HCT116 (cell line): ENCODE measurements around the gene ACVRL1. TPM values are rescaled to one million over a fixed set of nuclear protein-coding genes. Genes with fewer than 3 reads are reported as not detected.

Experiments used
- ATAC-seq: fragments of 200-7000 bp; cut with Tn5 transposase; 2 replicates; pipeline ENCODE4 v1.9.1; 2020; ENCODE audit warnings: mild to moderate bottlenecking, moderate library complexity
- BruUV-seq: library from RNA; stranded (reverse); fragments of 400-500 nt; replicated peaks from 2 replicates; lab custom pipeline; 2021; lab: Mats Ljungman, UMichigan
- CTCF ChIA-PET: fragments of 300-600 bp; sonication (Branson Sonifier 250); formaldehyde crosslinking; loops from one replicate; lab custom pipeline; 2021; ENCODE audit warnings: antibody characterized with exemption; lab: Charles Lee
- POLR2A ChIA-PET: fragments of 300-600, 350-600 bp; sonication (Branson Sonifier 250); formaldehyde crosslinking; loops from one replicate; lab custom pipeline; 2021; ENCODE audit warnings: antibody characterized with exemption; lab: Charles Lee
- RAD21 ChIA-PET, 2 experiments: fragments of 300-600 bp; sonication (Branson Sonifier 250); formaldehyde crosslinking; loops; one replicate each; lab custom pipeline; 2023; ENCODE audit warnings: low total read pairs in 2 of 2; ENCODE audit not compliant: uncharacterized antibody in 2 of 2, unreplicated experiment in 2 of 2, low non-redundant PET in 1 of 2; lab: Charles Lee
- DNase-seq: peaks from one replicate; pipeline ENCODE4 v3.0.0-alpha.2; 2010; ENCODE audit warnings: low read depth, low spot score
- H2AFZ ChIP-seq: fragments of 200-600 bp; shearing (Covaris generic), sonication (generic); 2 replicates; pipeline ENCODE4 v1.6.1; 2017; ENCODE audit warnings: low read depth, mixed run types, mixed read lengths, antibody characterized with exemption, low read length; ENCODE audit not compliant: poor library complexity, severe bottlenecking
- H3K27ac ChIP-seq: 2 replicates; pipeline ENCODE4 v1.5.1; 2012; ENCODE audit warnings: low read depth, low read length
- H3K27me3 ChIP-seq: fragments of 200-600 bp; sonication (generic); 2 replicates; pipeline ENCODE4 v1.6.1; 2016; ENCODE audit warnings: mixed run types, low read length, mixed read lengths; ENCODE audit not compliant: insufficient read depth
- H3K36me3 ChIP-seq, 2 experiments: fragments of 200-500 bp in 1 of 2; fragments of 200-600 bp in 1 of 2; sonication (Bioruptor generic) in 1 of 2; sonication (generic) in 1 of 2; 2 replicates each; pipeline versions ENCODE4 v1.5.1 to v1.6.1; 2014 to 2016; ENCODE audit warnings: low read length in 2 of 2, inconsistent platforms in 1 of 2, mixed read lengths in 1 of 2, mixed run types in 1 of 2; ENCODE audit not compliant: insufficient read depth in 2 of 2, control insufficient read depth in 1 of 2
- H3K4me1 ChIP-seq, 2 experiments: fragments of 200-600 bp in 1 of 2; sonication (generic) in 1 of 2; 2 replicates each; pipeline versions ENCODE4 v1.5.1 to v1.6.1; 2012 to 2017; ENCODE audit warnings: low read length in 2 of 2, inconsistent platforms in 1 of 2, mild to moderate bottlenecking in 1 of 2, mixed read lengths in 1 of 2, mixed run types in 1 of 2, moderate library complexity in 1 of 2; ENCODE audit not compliant: insufficient read depth in 2 of 2, control insufficient read depth in 1 of 2
- H3K4me2 ChIP-seq: fragments of 200-600 bp; sonication (generic); 2 replicates; pipeline ENCODE4 v1.6.1; 2017; ENCODE audit warnings: mixed run types, low read length, mixed read lengths
- H3K4me3 ChIP-seq, 2 experiments: fragments of 200-600 bp in 1 of 2; sonication (generic) in 1 of 2; replicated peaks in 1 of 2; 2 replicates each; pipeline ENCODE4 v1.5.1; 2011 to 2016; ENCODE audit warnings: low read length in 2 of 2, control low read depth in 1 of 2, low read depth in 1 of 2, mild to moderate bottlenecking in 1 of 2, mixed read lengths in 1 of 2, mixed run types in 1 of 2
- H3K79me2 ChIP-seq: fragments of 200-600 bp; sonication (generic); 2 replicates; pipeline ENCODE4 v1.6.1; 2017; ENCODE audit warnings: mild to moderate bottlenecking, mixed run types, low read length, moderate library complexity, mixed read lengths; ENCODE audit not compliant: insufficient read depth
- H3K9ac ChIP-seq: fragments of 200-600 bp; sonication (generic); 2 replicates; pipeline ENCODE4 v1.6.1; 2016; ENCODE audit warnings: low read length, mixed read lengths
- H3K9me2 ChIP-seq: fragments of 200-600 bp; sonication (generic), shearing (Covaris generic); 2 replicates; pipeline ENCODE4 v1.6.1; 2017; ENCODE audit warnings: mixed run types, mild to moderate bottlenecking, moderate library complexity; ENCODE audit not compliant: insufficient read depth
- H3K9me3 ChIP-seq, 2 experiments: fragments of 200-500 bp in 1 of 2; fragments of 200-600 bp in 1 of 2; sonication (Bioruptor generic) in 1 of 2; sonication (generic) in 1 of 2; 2 replicates each; pipeline ENCODE4 v1.6.1; 2014 to 2017; ENCODE audit warnings: low read length in 2 of 2, mixed read lengths in 2 of 2, inconsistent platforms in 1 of 2, low read depth in 1 of 2, mild to moderate bottlenecking in 1 of 2, mixed run types in 1 of 2, moderate library complexity in 1 of 2; ENCODE audit not compliant: control insufficient read depth in 1 of 2, insufficient read depth in 1 of 2
- H4K20me1 ChIP-seq: fragments of 200-600 bp; sonication (generic), shearing (Covaris generic); 2 replicates; pipeline ENCODE4 v1.6.1; 2017; ENCODE audit warnings: mixed run types, mild to moderate bottlenecking, moderate library complexity; ENCODE audit not compliant: insufficient read depth
- ATF3 ChIP-seq: IDR thresholded peaks from 2 replicates; pipeline ENCODE4 v1.6.1; 2012
- CTCF ChIP-seq, 3 experiments: fragments of 200-600 bp in 1 of 3; sonication (generic) in 1 of 3; IDR thresholded peaks in 2 of 3; conservative IDR thresholded peaks in 1 of 3; 2 replicates each; pipeline ENCODE4 v1.5.1; 2012 to 2017; ENCODE audit warnings: low read depth in 2 of 3, low read length in 2 of 3, antibody characterized with exemption in 1 of 3, borderline replicate concordance in 1 of 3, control low read depth in 1 of 3, mild to moderate bottlenecking in 1 of 3, mixed read lengths in 1 of 3, mixed run types in 1 of 3, moderate library complexity in 1 of 3; ENCODE audit not compliant: insufficient read depth in 1 of 3
- EGR1 ChIP-seq: IDR thresholded peaks from 2 replicates; pipeline ENCODE4 v1.6.1; 2012; ENCODE audit warnings: low read depth
- ELF1 ChIP-seq: IDR thresholded peaks from 2 replicates; pipeline ENCODE4 v1.6.1; 2012; ENCODE audit warnings: low read depth, borderline replicate concordance
- EZH2 ChIP-seq: fragments of 200-600 bp; sonication (generic); IDR thresholded peaks from 2 replicates; pipeline ENCODE4 v1.6.1; 2017; ENCODE audit warnings: antibody characterized with exemption, mixed run types
- EZH2phosphoT487 ChIP-seq: fragments of 200-600 bp; IDR thresholded peaks from 2 replicates; pipeline ENCODE4 v1.6.1; 2018; ENCODE audit warnings: antibody characterized with exemption, borderline replicate concordance
- FOSL1 ChIP-seq: IDR thresholded peaks from 2 replicates; pipeline ENCODE4 v1.6.1; 2012; ENCODE audit warnings: low read depth
- JUND ChIP-seq: IDR thresholded peaks from 2 replicates; pipeline ENCODE4 v1.6.1; 2012
- POLR2A ChIP-seq: IDR thresholded peaks from 2 replicates; pipeline ENCODE4 v1.7.0; 2011; ENCODE audit warnings: borderline replicate concordance; ENCODE audit not compliant: insufficient read depth, insufficient read length; ENCODE audit errors: extremely low read depth
- POLR2AphosphoS5 ChIP-seq: IDR thresholded peaks from 2 replicates; pipeline ENCODE4 v1.6.1; 2011; ENCODE audit warnings: mild to moderate bottlenecking, low read depth, low read length, moderate library complexity
- RAD21 ChIP-seq: IDR thresholded peaks from 2 replicates; pipeline ENCODE4 v1.6.1; 2012; ENCODE audit warnings: low read depth, mild to moderate bottlenecking
- REST ChIP-seq: IDR thresholded peaks from 2 replicates; pipeline ENCODE4 v1.6.1; 2012; ENCODE audit warnings: low read depth
- SP1 ChIP-seq: IDR thresholded peaks from 2 replicates; pipeline ENCODE4 v1.6.1; 2012; ENCODE audit warnings: low read depth
- SRF ChIP-seq: IDR thresholded peaks from 2 replicates; pipeline ENCODE4 v1.6.1; 2012; ENCODE audit warnings: low read depth
- ZBTB33 ChIP-seq: IDR thresholded peaks from 2 replicates; pipeline ENCODE4 v1.6.1; 2011; ENCODE audit warnings: mild to moderate bottlenecking, low read length, moderate library complexity; ENCODE audit not compliant: insufficient replicate concordance; ENCODE audit errors: extremely low read depth
- ZFX ChIP-seq: fragments of 450-650 bp; IDR thresholded peaks from 2 replicates; pipeline ENCODE4 v1.6.1; 2017
- intact Hi-C: fragments of 100-400 bp; cut with micrococcal nuclease; formaldehyde crosslinking; loops from 2 replicates; pipeline ENCODE4 v1.10.0; 2022
- total RNA-seq: library from RNA; stranded (reverse); gene quantifications from one replicate; pipeline ENCODE4 v1.2.1, GENCODE V29; 2021; ENCODE audit not compliant: unreplicated experiment
- TF ChIP-seq, protein P1 (sequence below): IDR thresholded peaks from 2 replicates; pipeline ENCODE4 v1.6.1; 2012

The ACVRL1 gene
- total RNA-seq, 1 experiment from 2014 or later, result 2.5 TPM

DNA sequence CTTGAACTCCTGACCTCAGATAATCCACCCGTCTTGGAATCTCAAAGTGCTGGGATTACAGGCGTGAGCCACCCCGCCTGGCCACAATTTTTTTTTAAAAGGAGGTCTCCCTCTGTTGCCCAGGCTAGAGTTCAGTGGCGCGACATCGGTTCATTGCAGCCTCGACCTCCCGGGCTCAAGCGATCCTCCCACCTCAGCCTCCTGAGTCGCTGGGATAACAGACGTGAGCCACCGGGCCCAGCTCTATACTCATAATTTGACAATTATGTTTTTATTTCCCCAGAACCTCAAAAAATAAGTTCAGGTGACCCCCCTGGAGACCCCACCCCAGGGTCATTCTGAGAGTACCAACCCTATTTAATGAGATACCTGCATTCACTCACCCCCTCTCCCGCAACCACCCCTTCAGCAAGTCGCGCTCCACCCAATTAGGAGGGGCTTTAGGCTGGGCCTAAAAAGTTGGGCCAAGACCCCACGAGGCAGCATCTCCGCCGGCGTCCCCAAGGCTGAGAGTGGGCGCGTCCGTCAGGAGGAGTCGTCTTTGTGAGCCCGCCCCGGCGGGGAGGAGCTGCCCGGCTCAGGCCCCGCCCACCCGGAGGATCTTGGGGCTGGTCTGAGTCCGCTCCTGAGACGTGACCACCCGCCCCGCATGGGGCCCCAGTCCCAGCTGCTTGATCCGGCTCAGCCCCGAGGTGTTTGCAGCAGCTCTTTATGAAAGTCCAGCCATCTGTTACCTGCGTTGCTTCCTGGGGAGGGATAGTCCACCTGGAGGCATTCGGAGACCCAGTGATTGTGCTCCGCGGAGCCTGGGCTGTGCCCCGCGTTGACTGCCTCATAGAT lies 19.6 kb upstream of the ACVRL1 start, which contains the start of gene ANKRD33:
Gene ANKRD33, plus strand, starts transcription at position 628 of the 840 bp plus-strand sequence. Its CDS starts 84 bp downstream, at position 712.
- no peaks in the 10 kb centered on the region for H3K9me2 ChIP-seq
- H3K4me2 ChIP-seq, result no peak within 1 kb of the TSS
- no peaks in the 10 kb centered on the region for H3K36me3 ChIP-seq
- ATAC-seq (peak; percentile 67), DNase-seq (no peak)
- no peaks in the 10 kb centered on the region for H3K9me3 ChIP-seq
- intact Hi-C loops, result no loop called here
- H2AFZ ChIP-seq, result no peak within 1 kb of the TSS
- H3K27me3 ChIP-seq, result no peaks in the 10 kb centered on the region
- H3K27ac ChIP-seq, result no peak within 1 kb of the TSS
- BruUV-seq, result no TSS peak
- no peaks in the 10 kb centered on the region for H3K79me2 ChIP-seq
- H3K4me3 ChIP-seq, result no peak within 1 kb of the TSS
- peaks cover 0 to 16% of the 10 kb centered on the region in 2 experiments; a peak in 1 of 4 replicates for H3K4me1 ChIP-seq
- CTCF ChIA-PET, result no interaction called here
- H3K9ac ChIP-seq, result no peak within 1 kb of the TSS
- H4K20me1 ChIP-seq, result no peaks in the 10 kb centered on the region
- RAD21 ChIA-PET, result no interaction called here
- POLR2A ChIA-PET, result interaction anchor here (1.6 kb wide), 1 partner anchor 7 kb away, joined by 3 read pairs; no protein-coding TSS in a partner anchor
- TF ChIP-seq ELF1, result no peak
- TF ChIP-seq POLR2AphosphoS5, result no peak
- no peak for TF ChIP-seq RAD21
- TF ChIP-seq ZBTB33, result no peak
- TF ChIP-seq ATF3, result no peak
- TF ChIP-seq JUND, result no peak
- no peak for TF ChIP-seq SP1
- no peak for TF ChIP-seq CTCF (IDR thresholded peaks at IDR 0.05 in 2 of 3, conservative IDR thresholded peaks at IDR 0.05 in 1 of 3; ENCODE audit: borderline replicate concordance in 1 of 3, insufficient read depth in 1 of 3, low read depth in 2 of 3, low read length in 2 of 3)
- TF ChIP-seq ZFX, result no peak
- TF ChIP-seq, protein P1, sequence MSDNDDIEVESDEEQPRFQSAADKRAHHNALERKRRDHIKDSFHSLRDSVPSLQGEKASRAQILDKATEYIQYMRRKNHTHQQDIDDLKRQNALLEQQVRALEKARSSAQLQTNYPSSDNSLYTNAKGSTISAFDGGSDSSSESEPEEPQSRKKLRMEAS, result no peak
- TF ChIP-seq EGR1, result no peak
- no peak for TF ChIP-seq POLR2A
- no peak for TF ChIP-seq EZH2
- TF ChIP-seq SRF, result no peak
- no peak for TF ChIP-seq EZH2phosphoT487
- TF ChIP-seq FOSL1, result no peak
- no peak for TF ChIP-seq REST
